GM18951 (cell line): ENCODE measurements around the gene RBM43.
"Not testable (repeated sequence)": the region's sequence is repeated elsewhere in the genome, so short reads cannot be mapped to it uniquely, and the experiment has no call there.

Source experiments
- POLR2A ChIP-seq: IDR thresholded peaks from 4 replicates; pipeline ENCODE4 v1.6.1; 2011; ENCODE audit warnings: mild to moderate bottlenecking; ENCODE audit not compliant: insufficient read length, insufficient read depth; ENCODE audit errors: extremely low read depth
- in situ Hi-C: fragments of 300-500 bp; cut with MboI; formaldehyde crosslinking; loops from one replicate; pipeline ENCODE4 v1.12.0; 2022; ENCODE audit warnings: low sequenced_read_pairs, mixed read lengths, inconsistent platforms; ENCODE audit not compliant: unreplicated experiment

Gene RBM43

GRCh38 chr2:151260573-151261230 lies 961 bp downstream of the RBM43 start:
- in situ Hi-C loops, result loop anchor here (10.0 kb wide), 1 partner anchor 154 kb away; no protein-coding TSS in a partner anchor
- TF ChIP-seq POLR2A, result no peak

- TF ChIP-seq POLR2A, result no peak
- in situ Hi-C loops, result no loop called here
Observed at GRCh38 chr2:151258121-151258520, 3.5 kb downstream of the RBM43 start.

- in situ Hi-C loops, result no loop called here
- no peak for TF ChIP-seq POLR2A
Observed at GRCh38 chr2:151252646-151253045, 9.0 kb downstream of the RBM43 start.

GRCh38 chr2:151251012-151251411 lies 10.7 kb downstream of the RBM43 start:
- in situ Hi-C loops, result no loop called here
- no peak for TF ChIP-seq POLR2A

- TF ChIP-seq POLR2A, result no peak
- in situ Hi-C loops, result loop anchor here (10.0 kb wide), 1 partner anchor 1653 kb away; no protein-coding TSS in a partner anchor
Observed at GRCh38 chr2:151247432-151247831, 14.2 kb downstream of the RBM43 start.

GRCh38 chr2:151246152-151246551 lies 15.5 kb downstream of the RBM43 start:
- no peak for TF ChIP-seq POLR2A
- in situ Hi-C loops, result loop anchor here (10.0 kb wide), 1 partner anchor 1651 kb away; no protein-coding TSS in a partner anchor

- in situ Hi-C loops, result loop anchor here (10.0 kb wide), 1 partner anchor 1649 kb away; no protein-coding TSS in a partner anchor
Observed at GRCh38 chr2:151243468-151243867, 18.2 kb downstream of the RBM43 start.

GRCh38 chr2:151241224-151241623 lies 20.4 kb downstream of the RBM43 start:
- in situ Hi-C loops, result loop anchor here (10.0 kb wide), 1 partner anchor 1646 kb away; no protein-coding TSS in a partner anchor
- TF ChIP-seq POLR2A, result no peak

More at GRCh38 chr2:151243468-151243867, 18.2 kb downstream of the RBM43 start:
- no peak for TF ChIP-seq POLR2A

- no peak for TF ChIP-seq POLR2A
- in situ Hi-C loops, result loop anchor here (10.0 kb wide), 1 partner anchor 1646 kb away; no protein-coding TSS in a partner anchor
Observed at GRCh38 chr2:151240433-151240832, 21.2 kb downstream of the RBM43 start.

- in situ Hi-C loops, result loop anchor here (10.0 kb wide), 1 partner anchor 1645 kb away; no protein-coding TSS in a partner anchor
Observed at GRCh38 chr2:151239624-151240023, 22.0 kb downstream of the RBM43 start.

GRCh38 chr2:151238527-151239487 lies 22.9 kb downstream of the RBM43 start:
- in situ Hi-C loops, result no loop called here
- TF ChIP-seq POLR2A, result no peak

More at GRCh38 chr2:151239624-151240023, 22.0 kb downstream of the RBM43 start:
- TF ChIP-seq POLR2A, result no peak

- TF ChIP-seq POLR2A, result no peak
- in situ Hi-C loops, result no loop called here
Observed at GRCh38 chr2:151237422-151238025, 24.1 kb downstream of the RBM43 start.

- in situ Hi-C loops, result not testable (repeated sequence)
Observed at GRCh38 chr2:151233760-151234159, 27.9 kb downstream of the RBM43 start.

- in situ Hi-C loops, result not testable (repeated sequence)
Observed at GRCh38 chr2:151233288-151233687, 28.4 kb downstream of the RBM43 start.
